Measurements from ENCODE around the gene CYP27B1.

CYP27B1 gene

DNA sequence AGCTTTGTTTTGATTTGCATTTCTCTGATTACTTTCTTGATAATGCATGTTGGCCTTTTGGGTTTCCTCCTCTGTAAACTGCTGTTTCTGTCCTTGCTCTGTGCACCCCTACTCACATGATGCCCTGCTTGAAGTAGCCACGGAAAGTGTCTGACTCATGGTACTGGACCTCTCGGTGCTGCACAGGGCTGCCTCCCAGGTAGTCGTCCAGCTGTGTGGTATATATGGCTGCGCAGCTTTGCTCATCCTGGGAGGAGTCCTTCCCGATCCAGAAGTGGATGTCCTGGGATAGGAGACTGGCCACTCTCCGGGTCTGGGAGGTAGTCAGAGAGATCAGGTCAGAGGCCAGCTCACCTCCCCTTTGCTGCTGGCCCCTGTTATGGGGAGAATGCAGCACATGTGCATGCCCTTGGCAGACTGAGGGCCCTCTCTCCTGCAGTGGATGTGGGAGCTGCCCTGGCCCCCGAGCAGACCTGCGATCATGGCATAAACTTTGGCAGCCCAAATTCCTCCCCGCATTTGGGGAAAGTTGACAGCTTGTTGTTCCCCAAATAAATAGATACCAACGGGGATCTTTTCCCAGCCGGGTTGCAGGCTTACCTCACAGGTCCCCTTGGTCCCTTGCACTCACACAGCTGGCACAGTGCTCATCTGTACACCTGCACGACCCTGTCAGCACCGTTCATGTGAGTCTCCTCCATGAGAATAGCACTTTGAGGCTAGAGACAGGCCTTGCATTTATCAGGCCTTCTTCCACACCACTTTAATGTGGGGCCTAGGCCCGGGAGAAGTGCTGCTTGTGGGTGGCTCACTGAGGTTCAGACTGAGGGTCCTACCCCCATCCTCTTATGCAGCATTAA lies 46.5 kb upstream of the CYP27B1 start:
- DNase-seq (ENCODE audit: extremely low spot score) = no peak
- TF ChIP-seq, protein P1, sequence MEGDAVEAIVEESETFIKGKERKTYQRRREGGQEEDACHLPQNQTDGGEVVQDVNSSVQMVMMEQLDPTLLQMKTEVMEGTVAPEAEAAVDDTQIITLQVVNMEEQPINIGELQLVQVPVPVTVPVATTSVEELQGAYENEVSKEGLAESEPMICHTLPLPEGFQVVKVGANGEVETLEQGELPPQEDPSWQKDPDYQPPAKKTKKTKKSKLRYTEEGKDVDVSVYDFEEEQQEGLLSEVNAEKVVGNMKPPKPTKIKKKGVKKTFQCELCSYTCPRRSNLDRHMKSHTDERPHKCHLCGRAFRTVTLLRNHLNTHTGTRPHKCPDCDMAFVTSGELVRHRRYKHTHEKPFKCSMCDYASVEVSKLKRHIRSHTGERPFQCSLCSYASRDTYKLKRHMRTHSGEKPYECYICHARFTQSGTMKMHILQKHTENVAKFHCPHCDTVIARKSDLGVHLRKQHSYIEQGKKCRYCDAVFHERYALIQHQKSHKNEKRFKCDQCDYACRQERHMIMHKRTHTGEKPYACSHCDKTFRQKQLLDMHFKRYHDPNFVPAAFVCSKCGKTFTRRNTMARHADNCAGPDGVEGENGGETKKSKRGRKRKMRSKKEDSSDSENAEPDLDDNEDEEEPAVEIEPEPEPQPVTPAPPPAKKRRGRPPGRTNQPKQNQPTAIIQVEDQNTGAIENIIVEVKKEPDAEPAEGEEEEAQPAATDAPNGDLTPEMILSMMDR (IDR thresholded peaks at IDR 0.05; ENCODE audit: control extremely low read depth, extremely low read depth, low read depth, missing control alignments) = no peak
- CTCF ChIA-PET = interaction anchor here (1.1 to 5.0 kb wide), 7 partner anchors 10 to 89 kb away, joined by 3 to 30 read pairs (median 4); partner anchors contain the start of gene TSFM
- POLR2A ChIA-PET = no interaction called here

DNA sequence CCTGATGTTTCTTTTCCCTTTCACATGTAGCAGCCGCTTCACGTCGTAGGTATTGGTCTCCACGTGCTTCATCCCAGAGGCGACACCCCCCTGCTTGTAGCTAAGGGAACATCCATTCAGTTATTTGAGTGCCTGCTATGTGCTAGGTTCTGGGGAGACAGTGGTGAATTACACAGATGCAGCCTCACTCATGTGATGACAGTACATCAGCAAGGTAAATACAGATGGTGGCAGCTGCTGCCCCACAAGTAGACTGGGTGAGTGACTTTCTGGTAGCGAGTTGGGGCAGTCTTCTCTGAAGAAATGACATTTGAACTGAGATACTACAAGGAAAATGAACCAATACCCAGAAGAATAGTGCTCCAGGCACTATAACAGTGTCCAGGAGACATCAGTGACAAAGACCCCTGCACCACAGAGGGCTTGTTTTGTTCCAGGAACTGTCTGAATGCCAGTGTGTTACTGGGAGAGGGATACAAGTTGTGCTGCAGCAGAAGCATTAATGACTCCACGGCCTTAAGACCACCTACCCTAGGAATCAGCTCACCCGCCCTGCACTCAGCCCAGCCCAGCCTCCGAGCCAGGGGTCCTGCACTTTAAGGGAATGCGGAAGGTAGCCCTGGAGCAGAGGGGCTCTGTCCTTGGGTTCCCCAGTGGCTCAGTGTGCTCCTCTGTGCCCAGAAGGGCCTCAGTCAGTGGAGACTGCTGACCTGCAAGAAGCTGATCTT lies 44.3 kb upstream of the CYP27B1 start:
- ChIA-PET POLR2A (no interaction called here), CTCF (interaction anchor here (1.5 to 5.0 kb wide), 4 partner anchors 8 to 91 kb away, joined by 4 to 30 read pairs (median 8); no protein-coding TSS in a partner anchor)
- no peak for DNase-seq (ENCODE audit: extremely low spot score)
- TF ChIP-seq, protein P1 (IDR thresholded peaks at IDR 0.05; ENCODE audit: control extremely low read depth, extremely low read depth, low read depth, missing control alignments) = no peak

DNA sequence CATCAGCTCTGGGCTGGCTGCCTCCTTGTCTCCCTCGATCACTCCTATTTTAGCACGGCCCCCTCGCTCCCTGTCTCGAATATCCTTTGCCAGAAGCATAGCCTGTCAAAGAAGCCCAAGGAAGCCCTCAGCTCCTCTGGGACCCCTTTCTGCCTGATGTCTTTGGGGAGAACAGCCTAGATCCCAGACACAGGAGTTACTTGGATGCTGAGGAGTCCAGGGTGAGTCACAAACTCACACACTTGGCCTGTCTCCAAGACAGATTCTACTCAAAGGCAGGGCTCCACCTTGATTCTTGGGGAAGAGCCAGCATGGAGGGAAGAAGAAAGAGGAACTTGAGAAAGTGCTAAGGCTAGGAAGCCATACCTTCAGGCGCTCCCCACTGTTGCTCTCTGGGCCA lies 43.6 kb upstream of the CYP27B1 start:
- CTCF ChIA-PET = interaction anchor here (1.8 to 4.2 kb wide), 3 partner anchors 9 to 95 kb away, joined by 9 to 23 read pairs (median 10); partner anchors contain the start of gene TSFM
- POLR2A ChIA-PET = no interaction called here
- DNase-seq (ENCODE audit: extremely low spot score) = no peak
- TF ChIP-seq, protein P1 (IDR thresholded peaks at IDR 0.05; ENCODE audit: control extremely low read depth, extremely low read depth, low read depth, missing control alignments) = no peak

DNA sequence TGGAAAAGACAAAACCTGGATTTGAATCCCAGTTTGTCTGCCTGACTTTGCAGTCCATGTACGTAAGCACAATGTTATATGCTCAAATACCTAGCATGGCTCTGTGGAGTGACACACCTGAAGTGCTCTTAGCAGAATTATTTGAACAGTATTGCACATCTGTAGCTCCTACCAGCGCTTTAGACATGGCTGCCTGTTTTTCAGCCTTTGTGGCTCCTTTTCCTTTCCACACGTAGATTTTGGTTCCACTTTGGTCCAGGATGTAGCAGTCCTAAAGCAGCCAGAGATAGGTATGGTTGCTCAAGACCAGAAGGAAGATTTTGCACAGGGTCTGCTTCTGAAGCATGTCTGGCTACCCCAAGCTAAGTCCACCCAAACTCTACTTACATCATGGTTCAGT lies 42.5 kb upstream of the CYP27B1 start:
- no peak for DNase-seq (ENCODE audit: extremely low spot score)
- CTCF ChIA-PET = interaction anchor here (1.1 to 4.2 kb wide), 3 partner anchors 16 to 96 kb away, joined by 3 to 23 read pairs (median 9); partner anchors contain the start of gene TSFM
- POLR2A ChIA-PET = no interaction called here
- TF ChIP-seq, protein P1 (IDR thresholded peaks at IDR 0.05; ENCODE audit: control extremely low read depth, extremely low read depth, low read depth, missing control alignments) = no peak

DNA sequence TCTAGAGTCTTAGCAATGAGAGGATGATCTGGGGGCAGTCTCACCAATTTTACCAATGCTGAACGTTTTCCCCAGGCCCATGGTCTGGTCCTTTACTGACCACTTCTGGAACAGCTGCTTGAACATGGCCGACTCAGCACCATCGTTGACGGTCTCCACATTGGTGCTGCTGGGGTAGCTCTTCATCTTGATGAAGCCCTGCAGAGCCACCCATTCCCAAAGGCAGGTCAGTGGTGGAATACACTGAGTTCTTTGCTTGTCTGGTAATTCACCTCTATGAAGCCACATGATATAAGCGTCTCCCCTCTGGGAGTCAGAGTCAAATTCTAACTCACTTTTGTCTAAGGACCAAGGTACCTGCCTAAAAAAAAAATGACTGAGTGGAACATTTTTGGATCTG lies 41.5 kb upstream of the CYP27B1 start:
- ChIA-PET POLR2A (no interaction called here), CTCF (interaction anchor here (1.0 to 4.2 kb wide), 5 partner anchors 9 to 97 kb away, joined by 3 to 23 read pairs (median 7); partner anchors contain the start of gene TSFM)
- TF ChIP-seq, protein P1 (IDR thresholded peaks at IDR 0.05; ENCODE audit: control extremely low read depth, extremely low read depth, low read depth, missing control alignments) = no peak
- no peak for DNase-seq (ENCODE audit: extremely low spot score)

DNA sequence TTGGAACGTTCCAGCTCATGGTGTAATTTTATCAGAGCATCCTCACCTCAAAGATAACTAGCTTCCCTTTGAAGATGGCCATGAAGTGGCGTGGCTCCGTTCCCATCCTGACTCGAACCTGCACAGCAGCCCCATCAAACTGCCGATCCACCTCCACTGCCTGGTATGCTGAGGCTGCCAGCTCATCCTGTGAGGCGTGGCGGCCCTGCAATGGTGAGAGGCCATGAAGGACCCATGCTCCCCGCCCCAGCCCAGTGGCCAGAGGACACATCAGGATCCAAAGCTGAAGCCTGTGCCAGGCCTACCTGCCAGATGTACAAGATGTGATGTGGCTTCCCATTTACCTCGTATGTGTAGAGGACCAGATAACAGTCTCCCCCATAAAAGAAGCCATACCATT lies 40.4 kb upstream of the CYP27B1 start:
- no peak for DNase-seq (ENCODE audit: extremely low spot score)
- ChIA-PET POLR2A (no interaction called here), CTCF (interaction anchor here (0.8 to 4.2 kb wide), 7 partner anchors 9 to 98 kb away, joined by 3 to 23 read pairs (median 4); partner anchors contain the start of genes AVIL and TSFM)
- TF ChIP-seq, protein P1 (IDR thresholded peaks at IDR 0.05; ENCODE audit: control extremely low read depth, extremely low read depth, low read depth, missing control alignments) = no peak
